Activated naive CD4-positive, alpha-beta T cell treated with Interleukin-2 at 50 U/mL for 16 hours (primary cell): Measurements from ENCODE around the gene HNRNPC.
"Not testable (repeated sequence)": the region's sequence is repeated elsewhere in the genome, so short reads cannot be mapped to it uniquely, and the experiment has no call there.

Experiments used
- DNase-seq: peaks from one replicate; pipeline ENCODE4 v3.0.0-alpha.2; 2020

Gene HNRNPC

DNA sequence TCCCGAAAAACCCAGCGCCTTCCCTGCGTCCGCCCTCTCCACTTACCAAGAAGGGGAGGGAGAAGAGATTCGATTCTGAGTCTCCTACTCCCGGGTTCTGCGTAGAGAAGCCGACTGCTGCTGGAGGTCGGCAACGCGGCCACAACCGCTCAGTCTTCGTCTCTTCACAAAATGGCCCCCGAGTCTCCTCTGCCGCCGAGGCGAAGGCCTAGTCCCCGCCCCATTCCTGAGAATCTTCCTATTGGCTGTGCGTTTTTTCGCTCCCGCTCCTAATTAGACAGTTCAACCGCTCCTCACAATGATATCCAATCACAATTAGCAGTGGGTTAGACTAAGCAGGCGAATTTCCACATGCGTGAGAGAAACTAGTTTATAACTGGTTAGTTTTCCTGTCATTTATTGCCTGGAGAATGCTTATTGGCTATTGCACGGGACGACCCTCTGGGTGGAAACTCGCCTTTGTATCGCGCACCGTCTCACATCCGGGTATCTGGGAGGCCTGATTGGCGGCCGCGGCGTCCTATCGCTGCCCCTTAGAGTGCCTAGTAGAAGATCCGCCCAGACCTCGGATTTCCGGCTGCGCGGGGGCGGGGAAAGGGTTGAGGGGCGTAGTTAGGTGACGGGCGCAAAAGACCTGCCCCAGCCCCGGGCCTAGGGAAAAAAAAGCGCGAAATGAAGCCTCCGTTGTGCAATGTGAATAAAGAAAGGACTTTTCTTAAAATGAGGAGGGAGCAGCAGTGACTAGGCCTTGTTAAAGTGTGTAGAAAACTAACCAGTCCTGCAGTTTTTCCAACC, at the start of gene HNRNPC:
Gene HNRNPC (minus strand): TSS at position 191 of the 795 bp plus-strand sequence. CDS start 35,249 bp downstream, outside the sequence.
- peak; percentile 100 for DNase-seq

DNA sequence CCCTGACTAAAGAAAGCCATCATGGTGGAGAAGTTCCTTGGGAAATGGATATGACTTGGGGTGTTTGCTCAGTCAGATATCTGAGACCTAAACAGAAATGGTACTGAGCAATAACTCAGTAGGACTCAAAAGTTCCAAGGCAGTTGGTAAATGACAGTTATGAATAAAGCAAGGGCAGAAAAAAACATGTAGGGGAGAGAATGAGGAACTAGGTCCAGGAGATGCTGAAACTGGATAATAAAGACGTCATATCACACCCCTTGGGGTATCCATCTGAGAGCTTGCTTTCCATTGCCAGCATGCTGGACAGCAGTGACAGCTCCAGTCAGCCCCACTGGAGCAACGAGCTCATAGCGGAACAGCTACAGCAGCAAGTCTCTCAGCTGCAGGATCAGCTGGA, 48.2 kb upstream of the HNRNPC start:
- no peak for DNase-seq

DNA sequence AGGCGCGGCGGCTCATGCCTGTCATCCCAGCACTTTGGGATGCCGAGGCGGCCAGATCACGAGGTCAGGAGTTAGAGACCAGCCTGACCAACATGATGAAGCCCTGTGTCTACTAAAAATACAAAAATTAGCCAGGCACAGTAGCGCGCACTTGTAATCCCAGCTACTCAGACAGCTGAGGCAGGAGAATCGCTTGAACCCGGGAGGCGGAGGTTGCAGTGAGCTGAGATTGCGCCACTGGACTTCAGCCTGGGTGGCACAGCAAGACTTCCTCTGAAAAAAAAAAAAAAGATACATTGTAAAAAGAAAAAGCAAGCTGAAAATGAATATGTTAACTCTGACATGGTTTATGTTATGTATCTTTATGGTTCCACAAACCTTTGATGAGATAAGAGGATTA, 44.3 kb upstream of the HNRNPC start:
- no peak for DNase-seq

DNA sequence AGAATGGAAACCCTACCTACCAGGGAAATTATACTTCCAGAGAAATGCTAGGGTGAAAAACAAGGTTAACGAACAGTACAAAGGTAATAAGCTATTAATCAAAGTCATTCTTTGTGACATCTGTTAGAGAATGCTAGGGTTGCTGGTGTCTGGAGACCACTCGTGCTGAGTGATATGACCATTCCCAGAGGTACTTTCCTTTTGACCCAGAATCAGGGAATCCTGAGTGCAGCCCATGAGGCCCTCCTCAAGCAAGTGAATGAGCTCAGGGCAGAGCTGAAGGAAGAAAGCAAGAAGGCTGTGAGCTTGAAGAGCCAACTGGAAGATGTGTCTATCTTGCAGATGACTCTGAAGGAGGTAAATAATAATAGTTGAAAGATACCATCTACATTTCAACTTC, 42.4 kb upstream of the HNRNPC start:
- DNase-seq, result no peak

DNA sequence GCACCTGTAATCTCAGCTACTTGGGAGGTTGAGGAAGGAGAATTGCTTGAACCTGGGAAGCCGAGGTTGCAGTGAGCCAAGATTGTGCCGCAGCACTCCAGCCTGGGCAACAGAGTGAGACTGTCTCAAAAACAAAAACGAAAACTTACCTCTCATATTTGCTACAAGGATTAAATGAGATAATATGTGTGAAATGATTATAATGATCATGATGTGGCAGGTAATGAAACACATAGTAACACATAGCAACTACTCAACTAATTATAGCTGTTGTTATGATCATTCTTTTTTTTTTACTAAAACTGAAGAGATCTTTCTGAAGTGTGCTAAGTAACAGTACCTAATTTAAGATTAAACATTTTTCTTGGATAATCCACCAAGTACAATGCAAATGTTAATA, 40.7 kb upstream of the HNRNPC start:
- no peak for DNase-seq

DNA sequence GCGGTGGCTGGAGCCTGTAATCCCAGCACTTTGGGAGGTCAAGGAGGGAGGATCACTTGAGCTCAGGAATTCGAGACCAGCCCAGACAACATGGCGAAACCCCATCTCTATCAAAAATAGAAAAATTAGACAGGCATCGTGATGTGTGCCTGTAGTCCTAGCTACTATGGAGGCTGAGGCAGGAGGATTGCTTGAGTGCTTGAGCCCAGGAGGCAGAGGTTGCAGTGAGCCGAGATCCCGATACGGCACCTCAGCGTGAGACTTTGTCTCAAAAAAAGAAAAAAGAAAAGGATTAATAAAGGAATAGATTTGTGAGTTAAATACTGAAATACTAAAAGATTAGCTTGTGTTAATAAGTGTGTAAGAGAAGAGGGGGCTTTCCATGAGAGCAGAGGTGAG, 40.0 kb upstream of the HNRNPC start:
- DNase-seq, result no peak

DNA sequence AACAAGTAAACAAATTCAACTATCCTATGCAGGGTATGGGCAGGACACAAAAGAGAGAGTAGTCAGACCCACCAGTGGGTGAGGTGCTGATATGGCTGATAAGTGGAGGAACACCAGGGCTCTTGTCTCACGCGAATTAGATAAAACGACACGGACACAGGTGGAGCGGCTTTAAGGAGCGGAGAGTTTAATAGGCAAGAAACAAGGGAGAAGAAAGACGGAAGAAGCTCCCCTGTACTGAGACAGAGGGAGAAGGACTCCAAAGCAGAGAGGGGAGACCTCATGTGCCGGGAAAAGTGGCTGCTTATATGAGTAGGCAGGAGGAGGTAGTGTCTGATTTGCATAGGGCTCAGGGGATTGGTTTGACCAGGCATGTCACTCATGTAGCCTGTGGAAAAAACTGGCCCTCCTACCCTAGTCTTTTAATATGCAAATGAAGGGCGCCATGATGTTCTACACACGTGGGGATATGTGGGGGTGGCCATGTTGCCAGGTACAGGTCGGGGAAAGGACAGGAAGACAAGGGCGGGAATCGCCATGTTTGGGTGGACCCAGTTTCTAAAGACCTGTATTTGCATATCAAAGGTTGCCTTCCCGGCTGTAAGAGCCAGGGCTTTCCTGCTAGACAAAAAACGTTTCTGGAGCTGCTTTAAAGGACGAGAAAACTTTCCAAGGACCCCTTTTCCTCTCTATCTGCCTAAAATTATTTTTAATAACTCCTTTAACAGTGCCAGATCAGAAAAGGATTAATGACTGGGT, 39.4 kb upstream of the HNRNPC start:
- DNase-seq, result peak; percentile 84

DNA sequence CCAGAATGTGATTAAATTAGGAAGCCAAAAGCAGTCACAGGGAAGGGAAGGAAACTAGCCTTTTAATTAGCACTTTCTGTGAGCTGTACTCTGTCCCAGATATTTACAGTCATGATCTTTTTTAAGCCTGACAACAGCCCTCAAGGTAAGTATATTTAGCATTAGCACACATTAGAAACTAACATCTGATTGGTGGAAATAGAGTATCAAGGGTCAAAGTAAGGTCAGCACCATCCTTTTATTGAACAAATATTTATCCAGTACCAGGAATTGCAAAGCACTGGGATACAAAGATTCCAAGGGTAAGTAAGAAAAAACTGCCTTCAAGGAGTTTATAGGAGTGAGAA, 38.9 kb upstream of the HNRNPC start:
- DNase-seq, result no peak

DNA sequence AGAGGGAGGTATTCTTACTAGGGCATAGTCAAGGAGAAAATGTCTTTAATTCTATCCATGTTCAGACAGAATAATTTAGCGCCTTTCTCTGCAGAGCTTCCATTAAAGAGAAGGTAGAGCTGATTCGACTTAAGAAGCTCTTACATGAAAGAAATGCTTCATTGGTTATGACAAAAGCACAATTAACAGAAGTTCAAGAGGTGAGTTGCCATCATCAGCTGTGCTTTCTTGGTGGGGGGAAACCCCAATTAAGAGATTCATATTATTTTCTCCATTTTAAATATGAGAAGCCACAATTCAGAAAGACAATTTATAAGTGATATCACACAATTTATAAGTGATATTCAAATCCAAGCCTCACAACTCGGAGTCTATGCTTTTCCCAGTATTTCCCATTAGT, 38.4 kb upstream of the HNRNPC start:
- DNase-seq, result no peak

DNA sequence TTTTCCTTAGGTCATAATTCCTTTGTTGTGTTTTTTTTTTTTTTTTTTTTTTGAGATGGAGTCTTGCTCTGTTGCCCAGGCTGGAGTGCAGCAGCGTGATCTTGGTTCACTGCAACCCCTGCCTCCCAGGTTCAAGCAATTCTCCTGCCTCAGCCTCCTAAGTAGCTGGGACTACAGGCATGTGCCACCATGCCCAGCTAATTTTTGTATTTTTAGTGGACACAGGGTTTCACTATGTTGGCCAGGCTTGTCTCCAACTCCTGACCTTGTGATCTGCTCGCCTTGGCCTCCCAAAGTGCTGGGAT, 33.5 kb upstream of the HNRNPC start:
- not testable (repeated sequence) for DNase-seq

DNA sequence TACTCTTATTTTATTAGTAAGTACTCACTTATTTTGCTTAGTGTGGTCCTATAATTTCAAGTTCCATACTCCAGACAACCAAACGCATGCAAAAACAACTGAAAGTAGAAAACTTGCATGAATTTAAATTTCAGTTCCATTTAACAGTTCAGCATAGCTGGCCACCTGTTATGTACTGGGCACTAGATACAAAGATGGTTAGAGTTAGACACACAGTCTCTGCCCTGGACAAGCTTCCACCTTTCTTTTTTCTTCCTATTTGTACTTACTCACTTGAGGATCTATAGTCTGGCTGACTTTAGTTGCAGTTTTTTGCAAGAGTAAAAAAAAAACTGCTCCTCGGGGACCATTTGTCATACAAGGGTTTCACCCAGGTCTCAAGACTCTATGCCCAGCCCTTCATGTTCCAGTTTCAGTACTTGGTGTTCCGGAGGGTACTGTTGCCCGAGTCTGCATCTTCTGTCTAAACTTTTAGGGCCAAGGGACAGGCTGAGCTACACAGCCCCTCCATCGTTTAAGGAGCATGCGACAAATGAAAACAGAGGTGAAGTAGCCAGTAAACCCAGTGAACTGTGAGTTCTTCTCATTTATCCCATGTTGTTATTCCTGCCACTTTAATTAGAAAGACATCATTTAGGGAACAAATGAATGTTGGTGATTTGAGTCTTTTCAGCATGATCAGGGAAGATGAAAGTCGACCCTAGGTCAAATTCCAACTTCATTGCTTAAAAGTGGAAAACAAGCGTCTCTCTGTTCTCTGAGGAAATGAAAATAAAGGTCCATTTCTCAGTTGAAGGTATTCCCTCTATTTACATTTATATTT, 33.0 kb upstream of the HNRNPC start:
- DNase-seq, result no peak

DNA sequence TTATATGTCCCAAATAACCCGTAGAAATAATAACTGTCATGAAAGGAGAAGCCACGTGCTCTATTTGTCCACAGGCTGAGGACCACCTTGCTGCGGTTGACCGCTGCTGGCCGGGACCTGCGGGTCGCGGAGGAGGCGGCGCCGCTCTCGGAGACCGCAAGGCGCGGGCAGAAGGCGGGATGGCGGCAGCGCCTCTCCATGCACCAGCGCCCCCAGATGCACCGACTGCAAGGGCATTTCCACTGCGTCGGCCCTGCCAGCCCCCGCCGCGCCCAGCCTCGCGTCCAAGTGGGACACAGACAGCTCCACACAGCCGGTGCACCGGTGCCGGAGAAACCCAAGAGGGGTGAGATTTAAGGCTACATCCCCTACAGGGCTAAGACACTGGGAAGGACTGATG, 31.6 kb upstream of the HNRNPC start:
- DNase-seq, result peak; percentile 29

DNA sequence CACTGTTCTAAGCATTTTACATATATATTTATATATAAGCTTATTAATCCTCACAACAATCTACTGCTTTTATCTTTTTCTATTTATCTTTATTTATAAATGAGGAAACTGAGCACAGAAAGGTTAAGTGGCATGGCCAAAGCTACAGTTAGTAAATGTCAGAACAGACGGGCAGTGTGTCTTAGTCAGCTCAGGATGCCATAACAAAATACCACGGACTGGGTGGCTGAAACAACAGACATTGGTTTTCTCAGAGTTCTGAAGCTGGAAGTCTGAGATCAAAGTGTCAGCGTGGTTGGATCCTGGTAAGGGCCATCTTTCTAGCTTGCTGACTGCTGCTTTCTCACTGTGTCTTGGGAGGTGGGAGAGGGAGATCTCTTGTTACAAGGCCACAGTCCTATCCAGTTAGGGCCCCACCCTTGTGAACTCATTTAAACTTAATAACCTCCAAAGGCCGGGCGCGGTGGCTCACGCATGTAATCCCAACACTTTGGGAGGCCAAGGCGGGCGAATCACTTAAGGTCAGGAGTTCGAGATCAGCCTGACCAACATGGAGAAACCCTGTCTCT, 30.4 kb upstream of the HNRNPC start:
- no peak for DNase-seq

DNA sequence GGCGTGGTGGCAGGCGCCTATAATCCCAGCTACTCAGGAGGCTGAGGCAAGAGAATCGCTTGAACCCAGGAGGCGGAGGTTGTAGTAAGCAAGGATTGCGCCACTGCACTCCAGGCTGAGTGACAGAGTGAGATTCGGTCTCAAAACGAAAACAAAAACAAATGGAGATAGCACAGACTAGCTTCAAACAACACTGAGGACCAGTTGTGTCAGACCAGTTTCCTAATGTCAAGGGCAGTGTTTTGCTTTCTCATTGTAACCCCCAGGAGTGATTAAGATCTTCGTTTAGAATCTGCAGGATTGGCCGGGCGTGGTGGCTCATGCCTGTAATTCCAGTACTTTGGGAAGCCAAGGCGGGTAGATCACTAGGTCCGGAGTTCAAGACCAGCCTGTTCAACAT, 29.1 kb upstream of the HNRNPC start:
- no peak for DNase-seq

DNA sequence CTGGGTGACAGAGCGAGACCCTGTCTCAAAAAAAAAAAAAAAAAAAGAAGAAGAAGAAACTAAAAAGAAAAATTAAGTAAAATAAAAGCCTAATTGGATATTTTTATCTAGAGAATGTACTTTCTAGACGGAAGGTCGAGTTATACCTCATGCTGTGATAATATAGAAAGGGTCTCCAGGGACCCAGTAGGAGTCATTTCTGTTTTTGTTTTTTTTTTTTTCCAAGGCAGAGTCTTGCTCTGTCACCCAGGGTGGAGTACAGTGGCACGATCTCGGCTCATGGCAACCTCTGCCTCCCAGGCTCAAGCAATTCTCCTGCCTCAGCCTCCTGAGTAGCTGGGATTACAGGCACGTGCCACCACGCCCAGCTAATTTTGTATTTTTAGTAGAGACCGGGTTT, 24.8 kb upstream of the HNRNPC start:
- DNase-seq, result not testable (repeated sequence)

DNA sequence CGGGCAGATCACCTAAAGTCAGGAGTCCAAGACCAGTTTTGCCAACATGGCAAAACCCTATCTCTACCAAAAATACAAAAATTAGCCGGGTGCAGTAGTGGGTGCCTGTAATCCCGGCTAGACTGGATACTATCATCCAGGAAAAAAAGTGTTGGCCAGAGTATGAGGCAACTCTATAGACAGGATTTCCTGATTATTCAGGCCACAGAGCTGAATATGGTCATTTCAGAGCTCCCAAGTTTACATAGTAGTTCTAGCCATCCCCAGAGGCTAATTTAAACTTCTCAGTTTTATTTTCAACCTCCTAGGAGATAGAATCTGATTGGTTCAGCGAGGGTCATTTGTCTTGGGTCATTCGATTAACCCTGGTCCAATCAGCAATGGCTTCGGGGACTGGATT, 17.9 kb upstream of the HNRNPC start:
- no peak for DNase-seq

DNA sequence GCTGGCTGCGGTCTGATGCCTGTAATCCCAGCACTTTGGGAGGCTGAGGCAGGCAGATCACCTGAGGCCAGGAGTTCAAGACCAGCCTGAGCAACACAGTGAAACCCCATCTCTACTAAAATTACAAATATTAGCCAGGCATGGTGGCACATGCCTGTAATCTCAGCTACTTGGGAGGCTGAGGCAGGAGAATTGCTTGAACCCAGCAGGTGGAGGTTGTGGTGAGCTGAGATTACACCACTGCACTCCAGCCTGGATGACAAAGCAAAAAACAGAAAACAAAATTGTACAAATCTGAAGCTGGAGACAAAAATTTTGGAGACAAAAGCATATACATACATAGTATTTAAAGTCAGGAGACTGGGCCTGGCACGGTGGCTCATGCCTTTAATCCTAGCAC, 17.3 kb upstream of the HNRNPC start:
- DNase-seq, result not testable (repeated sequence)

DNA sequence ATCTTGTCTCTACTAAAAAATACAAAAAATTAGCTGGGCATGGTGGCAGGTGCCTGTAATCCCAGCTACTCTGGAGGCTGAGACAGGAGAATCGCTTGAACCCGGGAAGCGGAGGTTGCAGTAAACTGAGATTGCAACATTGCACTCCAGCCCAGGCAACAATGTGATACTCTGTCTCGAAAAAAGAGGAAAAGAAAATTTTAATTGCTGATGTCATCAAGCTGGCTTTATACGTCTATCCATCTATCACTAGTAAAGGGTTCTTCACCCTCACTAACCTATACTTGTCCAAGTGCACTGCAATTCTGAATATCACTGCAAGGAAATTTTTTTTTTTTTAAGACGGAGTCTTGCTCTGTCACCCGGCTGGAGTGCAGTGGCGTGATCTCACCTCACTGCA, 12.7 kb upstream of the HNRNPC start:
- not testable (repeated sequence) for DNase-seq

DNA sequence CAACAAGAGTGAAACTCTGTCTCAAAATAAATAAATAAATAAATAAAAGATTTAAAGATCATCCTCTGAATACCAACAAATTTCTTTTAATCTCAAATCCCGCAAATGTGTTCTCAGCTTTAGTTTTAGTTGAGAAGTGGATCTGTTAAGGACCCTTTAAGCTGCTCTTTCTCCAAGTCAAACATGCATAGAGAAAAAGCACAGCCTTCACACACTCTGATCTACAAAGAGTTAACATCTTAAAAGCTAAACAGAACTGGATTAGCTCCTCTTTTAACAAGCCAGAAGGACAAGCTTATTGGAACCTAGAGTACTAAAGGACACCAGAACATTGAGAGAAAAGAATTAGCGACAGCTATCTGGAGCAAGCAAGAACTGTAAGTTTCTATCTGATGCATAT, 10.5 kb upstream of the HNRNPC start, which contains the start of gene RPGRIP1:
Gene RPGRIP1 (plus strand): TSS at position 301 of the 400 bp plus-strand sequence. CDS start 7,894 bp downstream, outside the sequence.
- DNase-seq, result no peak

DNA sequence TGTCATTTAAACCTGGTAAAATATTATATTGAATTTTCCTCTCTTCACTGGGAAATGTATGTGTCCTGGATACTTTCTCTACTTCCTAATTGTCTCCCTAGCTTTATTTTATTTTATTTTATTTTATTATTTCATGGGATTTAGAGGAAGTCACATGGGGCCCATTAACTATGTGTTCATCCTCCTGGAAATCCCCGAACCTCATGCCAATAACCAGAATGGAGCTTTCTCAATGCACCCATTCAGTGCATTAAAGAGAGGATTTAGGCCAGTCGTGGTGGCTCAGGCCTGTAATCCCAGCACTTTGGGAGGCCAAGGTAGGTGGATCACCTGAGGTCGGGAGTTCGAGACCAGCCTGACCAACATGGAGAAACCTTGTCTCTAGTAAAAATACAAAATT, 9.4 kb upstream of the HNRNPC start:
- DNase-seq, result no peak

DNA sequence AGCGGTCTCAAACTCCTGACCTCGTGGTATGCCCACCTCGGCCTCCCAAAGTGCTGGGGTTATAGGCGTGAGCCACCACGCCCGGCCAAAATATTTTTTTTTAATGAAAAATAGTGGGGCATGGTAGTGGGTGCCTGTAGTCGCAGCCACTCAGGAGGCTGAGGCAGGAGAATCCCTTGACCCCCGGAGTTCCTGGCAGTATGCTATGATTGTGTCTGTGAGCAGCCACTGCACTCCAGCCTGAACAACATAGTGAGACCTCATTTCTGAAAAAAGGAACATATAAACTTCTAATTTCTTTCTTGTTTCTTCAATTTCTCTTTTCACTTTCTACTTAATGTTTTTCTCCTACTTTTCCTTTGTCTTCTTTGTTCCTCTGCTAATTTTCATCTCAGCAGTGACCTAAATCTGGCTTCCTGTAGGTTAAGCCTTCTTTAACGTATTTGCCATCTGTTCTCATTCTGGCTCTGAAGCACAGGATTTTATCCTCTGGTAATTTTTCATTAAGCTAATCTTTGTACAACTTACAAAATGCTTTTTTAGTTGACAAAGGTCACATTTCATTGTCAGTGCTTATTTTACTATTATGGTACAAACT, 6.1 kb upstream of the HNRNPC start:
- no peak for DNase-seq

DNA sequence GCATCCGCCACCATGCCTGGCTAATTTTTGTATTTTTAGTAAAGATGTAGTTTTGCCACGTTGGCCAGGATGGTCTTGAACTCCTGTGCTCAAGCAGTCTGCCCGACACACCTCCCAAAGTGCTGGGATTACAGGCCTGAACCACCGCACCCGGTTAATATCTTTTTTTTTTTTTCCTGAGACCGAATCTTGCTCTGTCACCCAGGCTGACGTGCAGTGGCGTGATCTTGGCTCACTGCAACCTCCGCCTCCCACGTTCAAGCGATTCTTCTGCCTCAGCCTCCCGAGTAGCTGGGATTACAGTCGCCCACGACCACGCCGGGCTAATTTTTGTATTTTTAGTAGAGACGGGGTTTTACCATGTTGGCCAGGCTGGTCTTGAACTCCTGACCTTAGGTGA, 3.4 kb upstream of the HNRNPC start:
- not testable (repeated sequence) for DNase-seq
